ENCODE results near the gene CTBS.
A peak's percentile ranks its signal among the peaks of the same experiment; 100 is the strongest.
"Not testable (repeated sequence)": the region's sequence is repeated elsewhere in the genome, so short reads cannot be mapped to it uniquely, and the experiment has no call there.

The CTBS gene

DNA sequence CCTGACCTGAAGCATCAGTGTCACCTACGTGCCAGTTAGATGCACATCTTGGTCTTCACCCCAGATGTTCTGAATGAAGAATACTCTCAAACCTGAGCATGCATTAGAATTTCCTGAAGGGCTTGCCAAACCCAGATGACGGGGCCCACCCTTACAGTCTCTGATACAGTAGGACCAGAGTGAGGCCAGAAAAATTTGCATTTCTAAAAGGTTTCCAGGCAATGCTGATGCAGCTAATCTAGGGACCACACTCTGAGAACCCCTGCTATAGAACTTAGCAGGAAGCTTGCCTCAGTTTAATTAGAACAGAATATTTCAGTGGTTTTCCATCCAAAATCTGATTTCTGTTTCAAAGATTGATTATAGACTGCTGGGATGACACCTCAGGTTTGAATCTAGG is 9.9 kb upstream of the CTBS start:
- DNase-seq (ENCODE audit: low spot score) = no peak

DNA sequence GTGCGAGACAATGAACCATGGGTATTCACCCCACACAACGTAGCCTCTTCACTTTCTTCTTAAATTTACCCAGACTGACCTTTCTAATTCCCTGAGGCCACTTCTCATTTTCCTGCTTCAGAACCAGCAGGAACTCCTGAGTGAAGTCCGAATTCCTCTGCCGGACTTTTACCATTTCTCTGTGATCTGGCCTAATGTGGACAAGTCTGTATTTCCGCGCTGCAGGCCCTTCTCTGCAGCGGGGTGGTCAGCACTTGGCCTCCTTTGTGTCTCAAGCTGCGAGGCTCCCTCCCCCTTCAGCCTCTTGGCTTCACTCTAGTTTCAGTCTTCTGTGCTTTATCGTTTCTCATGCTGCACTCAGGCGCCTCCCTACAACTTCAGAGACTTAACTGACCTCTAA is 9.4 kb upstream of the CTBS start:
- DNase-seq (ENCODE audit: low spot score) = no peak

DNA sequence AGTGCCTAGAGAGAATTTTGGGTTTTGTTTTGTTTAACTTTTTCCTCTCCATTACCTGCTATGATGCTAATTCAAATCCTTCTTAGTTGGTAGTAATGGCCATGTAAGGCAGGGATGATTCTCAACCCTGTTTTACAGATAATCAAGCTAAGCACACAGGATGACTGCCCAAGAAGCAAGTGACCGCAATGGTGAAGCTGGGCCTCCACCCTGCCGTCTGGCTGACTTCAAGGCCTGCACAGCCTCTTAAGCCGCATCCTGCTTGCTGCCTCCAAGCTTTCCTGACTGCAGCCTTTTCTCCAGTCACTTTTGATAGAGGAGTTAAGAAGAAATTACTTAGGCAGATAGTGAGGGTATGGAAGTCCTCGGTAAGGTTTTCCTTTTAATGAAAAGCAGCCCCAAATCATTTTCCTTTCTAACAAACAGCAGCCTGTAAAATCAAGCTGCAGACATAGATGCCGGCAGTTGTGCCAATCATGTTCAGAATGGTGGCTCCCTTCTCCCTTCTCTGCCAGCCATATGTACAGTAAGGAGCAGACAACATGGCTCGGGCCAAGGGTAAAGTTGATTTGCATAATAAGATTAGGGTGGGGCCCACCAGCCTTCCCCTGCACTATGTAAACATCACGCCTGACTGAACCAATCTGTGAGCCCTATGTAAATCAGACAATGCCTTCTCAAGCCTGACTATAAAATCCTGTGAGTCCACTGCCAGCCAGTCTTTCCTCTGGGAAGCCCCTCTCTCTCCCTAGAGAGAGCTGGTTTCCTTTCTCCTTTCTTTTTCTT is 8.8 kb upstream of the CTBS start:
- DNase-seq (ENCODE audit: low spot score) = no peak

DNA sequence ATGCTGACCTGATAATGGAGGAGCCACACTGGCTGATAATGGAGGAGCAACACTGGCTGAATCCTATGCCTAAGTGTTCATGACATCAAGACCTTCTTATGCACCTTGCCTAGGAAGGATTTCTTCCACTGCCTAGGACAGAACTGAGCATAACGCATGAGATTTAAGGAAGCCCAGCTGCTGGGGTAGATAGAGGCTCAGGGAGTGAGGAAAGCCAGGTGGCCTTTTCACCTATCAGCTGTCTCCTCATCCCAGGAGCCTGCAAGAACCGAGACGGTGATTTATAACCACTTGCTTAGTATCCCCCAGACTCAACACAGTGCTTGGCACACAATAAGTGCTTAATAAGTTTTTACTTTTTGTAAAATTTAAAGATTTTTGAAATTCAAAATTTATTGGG is 7.4 kb upstream of the CTBS start:
- no peak for DNase-seq (ENCODE audit: low spot score)

DNA sequence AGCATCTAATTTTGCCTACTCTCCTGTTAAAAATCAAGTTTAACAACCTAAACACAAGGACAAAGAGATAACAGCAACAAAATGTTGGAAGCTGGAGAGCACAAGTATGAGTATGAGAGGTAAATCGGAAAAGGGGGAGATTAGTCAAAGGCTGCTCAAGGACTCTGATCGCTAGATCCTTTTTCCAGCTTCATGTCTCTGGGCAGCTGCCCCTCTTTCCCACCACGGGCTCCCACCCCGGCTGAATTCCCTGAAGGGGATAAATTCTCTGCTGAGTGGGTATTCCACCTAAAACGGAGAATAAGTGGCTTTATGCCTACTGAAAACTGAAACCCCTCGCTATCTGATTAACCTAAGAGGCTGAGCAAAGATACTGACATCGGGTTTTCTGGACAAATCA is 696 bp upstream of the CTBS start:
- DNase-seq (ENCODE audit: low spot score) = no peak

DNA sequence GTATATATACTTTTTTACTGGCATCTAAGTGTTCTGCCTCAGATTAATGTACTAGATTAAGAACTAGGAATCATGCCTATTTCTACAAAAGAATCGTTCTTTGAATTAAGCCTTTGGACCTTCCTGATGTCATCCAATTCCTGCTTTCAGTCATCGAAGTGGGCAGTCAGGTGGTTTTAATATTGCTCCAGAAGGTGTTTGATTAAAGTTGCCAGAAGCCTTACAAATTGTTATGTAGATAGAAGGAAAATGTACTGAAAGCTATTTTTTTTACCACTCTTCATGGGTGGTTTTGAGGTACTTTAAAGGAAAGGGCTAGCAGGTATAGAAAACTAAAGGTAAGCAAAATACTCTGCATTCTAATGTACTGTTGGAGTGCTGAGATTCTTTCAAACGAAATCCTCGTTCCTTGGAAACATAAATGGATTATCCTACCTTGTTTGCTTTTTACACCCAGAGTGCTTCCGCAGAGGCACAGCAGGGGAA is 716 bp downstream of the CTBS start:
- DNase-seq (ENCODE audit: low spot score) = no peak

DNA sequence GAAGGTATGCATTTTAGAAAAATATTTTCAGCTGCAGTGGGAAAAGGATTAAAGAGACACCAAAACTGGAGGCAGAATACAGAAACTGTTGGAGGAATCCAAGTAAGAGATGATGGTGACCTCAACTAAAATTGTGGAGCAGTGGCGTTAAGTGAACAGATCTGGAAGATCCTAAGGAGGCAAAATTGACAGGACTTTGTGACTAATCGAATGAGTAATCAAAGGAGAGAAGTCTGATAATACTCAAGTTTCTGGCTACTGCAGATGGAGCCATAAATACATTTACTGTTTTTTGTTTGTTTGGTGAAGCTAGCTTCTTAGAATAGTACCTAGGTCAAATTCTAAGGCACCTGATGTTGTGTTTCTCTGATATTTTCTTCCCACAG is 3.1 kb downstream of the CTBS start:
- peak; percentile 11 for DNase-seq (ENCODE audit: low spot score)

DNA sequence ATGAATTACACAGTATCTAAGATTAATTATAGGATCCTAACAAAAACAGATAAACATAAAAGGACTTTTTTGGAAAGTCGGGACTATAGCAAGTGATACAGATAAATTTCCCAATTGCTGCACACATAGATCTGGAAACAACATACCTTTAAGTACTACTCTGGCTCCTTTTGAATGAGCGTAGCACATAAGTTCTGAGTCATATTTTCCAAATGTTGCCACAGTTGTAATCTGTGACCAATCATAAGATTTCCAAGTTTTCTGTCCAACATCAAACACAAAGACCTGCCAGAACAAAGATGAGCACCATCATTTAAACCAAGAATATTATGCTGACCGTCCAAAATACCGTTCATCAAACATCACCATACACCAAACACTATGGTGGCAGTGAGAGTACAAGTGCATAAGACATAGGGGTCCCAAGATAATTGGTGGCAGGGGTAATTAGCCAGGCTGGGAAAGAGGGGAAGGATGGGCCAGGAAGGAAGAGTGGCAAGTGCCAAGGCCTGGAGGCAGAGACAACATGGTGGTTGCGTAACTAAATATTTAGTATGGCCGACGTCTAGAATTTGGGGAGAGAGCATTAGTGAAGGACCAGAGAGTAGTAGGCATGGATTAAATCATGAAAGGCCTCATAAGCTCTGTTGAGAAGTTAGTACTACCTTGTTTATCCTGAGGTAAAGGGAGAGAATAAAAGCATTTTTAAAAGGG is 3.6 kb downstream of the CTBS start:
- DNase-seq (ENCODE audit: low spot score) = no peak

DNA sequence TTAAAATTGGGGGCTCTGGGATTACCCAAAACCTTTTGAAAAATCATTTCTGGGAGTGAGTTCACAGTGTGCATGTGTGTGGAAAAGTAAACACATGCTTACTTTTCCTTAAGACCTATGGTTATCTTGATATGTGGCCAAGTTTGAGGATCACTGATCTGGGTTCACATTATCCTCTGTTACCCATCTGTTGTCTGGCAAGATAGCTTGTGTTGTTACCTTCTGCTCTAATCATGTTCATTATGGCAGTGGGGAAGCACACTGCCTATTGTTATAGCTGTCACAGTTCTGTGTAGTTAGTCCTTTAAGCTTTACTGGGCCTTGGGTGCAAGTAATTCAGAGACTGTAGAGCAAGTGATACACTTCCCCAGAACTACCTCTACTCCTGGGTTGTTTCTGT is 5.0 kb downstream of the CTBS start:
- no peak for DNase-seq (ENCODE audit: low spot score)

DNA sequence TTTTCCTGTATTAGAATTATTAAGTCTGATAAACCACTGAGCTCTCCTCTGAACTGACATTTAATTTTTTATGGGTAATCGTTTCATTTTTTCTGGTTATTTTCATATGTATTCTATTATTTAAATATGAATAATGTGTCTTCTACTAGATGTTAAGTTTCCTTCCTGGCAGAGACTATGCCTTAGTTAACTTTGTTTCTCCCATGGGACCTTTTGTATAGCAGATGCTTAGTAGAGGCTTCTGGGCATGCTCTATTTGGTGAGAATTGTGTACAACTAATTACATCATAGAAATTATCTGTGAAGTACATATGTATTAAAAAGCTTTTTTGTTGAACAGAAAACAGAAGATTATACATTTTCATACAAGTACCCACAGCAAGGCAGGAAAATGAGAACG is 23.4 kb downstream of the CTBS start:
- no peak for DNase-seq (ENCODE audit: low spot score)

DNA sequence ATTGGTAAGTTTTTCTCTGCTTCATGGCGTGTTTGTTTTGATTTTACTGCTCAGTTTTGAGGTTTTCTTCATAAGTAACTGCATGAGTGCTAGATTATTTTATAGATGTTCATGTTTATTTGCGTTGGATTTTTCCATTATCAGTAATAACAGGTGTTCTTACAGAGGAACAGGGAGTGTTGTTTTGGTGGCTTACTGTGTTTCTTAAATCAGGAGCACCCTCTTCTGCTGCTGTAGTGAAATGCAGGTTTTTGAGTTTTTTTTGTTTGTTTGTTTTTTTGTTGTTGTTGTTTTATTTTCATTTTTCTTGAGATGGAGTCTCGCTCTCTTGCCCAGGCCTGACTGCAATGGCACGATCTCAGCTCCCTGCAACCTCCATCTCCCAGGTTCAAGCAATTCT is 32.6 kb downstream of the CTBS start:
- DNase-seq (ENCODE audit: low spot score) = no peak

DNA sequence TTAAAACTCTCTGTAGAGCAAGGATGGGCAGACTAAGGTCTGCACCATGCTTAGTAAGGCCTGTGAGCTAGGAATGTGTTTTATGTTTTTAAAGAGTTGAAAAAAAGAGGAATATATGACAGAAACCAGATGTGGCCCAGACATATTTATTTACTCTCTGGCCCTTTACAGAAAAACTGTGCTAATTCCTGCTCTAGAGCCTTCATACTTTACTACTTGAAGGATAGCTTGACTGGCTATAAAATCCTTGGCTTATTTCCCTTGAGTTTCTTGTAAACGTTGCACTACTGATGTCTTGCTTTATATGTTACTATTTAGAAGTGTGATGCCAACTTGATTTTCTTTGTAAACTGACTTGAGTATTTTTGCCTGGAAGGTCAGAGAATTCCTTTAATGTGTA is 33.5 kb downstream of the CTBS start:
- no peak for DNase-seq (ENCODE audit: low spot score)

DNA sequence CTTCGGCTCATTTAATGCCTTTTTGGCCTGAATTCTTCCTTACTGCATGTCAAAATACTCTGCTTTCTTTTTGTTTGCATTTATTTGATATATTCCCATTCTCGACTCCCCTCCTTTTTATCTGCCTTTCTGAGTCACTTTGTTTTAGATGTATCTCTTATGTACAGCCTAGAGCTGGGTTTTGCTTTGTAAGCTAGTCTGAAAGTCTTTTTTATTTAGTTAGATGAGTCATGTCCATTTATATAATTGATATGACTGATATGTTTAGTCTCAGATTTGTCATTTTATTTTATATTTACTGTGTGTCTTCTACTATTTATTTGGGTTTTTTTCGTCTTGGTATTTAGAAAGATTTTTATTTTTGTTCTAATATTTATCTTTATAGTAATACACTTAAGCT is 34.3 kb downstream of the CTBS start:
- DNase-seq (ENCODE audit: low spot score) = no peak

DNA sequence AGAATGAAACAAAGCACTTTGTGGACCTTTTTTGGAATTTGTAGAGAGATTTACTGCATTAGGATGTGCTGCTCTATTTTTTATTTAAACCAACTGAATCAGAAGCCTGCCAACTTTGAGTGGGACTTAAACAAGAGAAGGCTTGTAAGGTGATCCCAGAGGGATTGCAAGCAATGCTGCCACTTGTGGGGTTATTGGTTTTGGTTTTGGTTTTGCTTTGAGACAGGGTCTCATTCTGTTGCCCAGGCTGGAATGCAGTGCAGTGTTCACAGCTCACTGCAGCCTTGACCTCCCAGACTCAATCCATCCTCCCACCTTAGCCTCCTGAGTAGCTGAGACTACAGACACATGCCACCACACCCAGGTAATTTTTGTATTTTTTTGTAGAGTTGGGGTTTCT is 35.6 kb downstream of the CTBS start:
- DNase-seq (ENCODE audit: low spot score) = no peak

DNA sequence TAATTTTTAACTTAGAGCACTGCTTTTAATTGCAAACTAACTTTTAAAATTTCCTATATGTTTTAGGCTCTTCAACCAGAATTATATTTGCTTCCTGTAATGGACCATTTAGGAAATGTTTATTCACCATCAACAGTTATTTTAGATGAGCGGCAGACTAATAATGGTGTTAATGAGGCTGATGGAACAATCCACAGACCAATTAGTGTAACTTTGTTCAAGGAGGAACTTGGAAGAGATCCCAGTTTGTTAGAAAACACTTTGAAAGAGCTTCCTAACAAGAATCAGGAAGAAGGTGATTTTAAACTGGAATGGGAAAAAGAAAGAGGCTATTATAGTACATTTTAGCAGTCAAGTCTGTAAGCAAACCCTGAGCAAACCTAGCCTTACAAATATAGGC is 48.5 kb downstream of the CTBS start:
- no peak for DNase-seq (ENCODE audit: low spot score)

DNA sequence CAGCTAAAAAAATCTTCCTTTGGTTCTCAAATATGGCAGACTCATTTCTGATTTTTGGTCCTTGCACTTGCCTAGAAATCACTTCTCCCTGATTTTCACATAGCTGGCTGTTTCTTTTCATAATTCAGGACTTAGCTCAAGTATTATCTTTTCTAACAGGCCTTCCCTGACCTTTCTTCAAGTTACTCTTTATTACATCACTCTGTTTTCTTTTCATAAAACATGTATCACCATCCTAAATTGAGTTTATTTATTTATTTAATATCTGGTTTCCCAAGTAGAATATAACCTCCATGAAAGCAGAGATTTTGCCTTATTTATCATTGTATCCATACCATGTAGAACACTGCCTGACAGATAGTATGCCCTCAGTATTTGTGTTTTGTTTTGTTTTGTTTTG is 49.6 kb downstream of the CTBS start:
- no peak for DNase-seq (ENCODE audit: low spot score)

DNA sequence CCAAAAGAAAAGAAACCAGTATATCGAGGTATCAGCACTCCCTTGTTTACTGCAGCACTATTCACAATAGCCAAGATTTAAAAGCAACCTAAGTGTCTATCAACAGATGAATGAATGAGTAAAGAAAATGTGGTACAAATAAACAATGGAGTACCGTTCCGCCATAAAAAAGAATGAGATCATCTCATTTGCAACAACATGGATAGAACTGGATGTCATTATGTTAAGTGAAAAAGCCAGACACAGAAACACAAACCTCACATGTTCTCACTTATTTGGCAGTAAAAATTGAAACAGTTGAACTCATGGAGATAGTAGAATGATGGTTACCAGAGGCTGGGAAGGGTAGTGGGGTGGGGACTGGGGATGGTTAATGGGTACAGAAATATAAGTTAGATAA is 63.6 kb downstream of the CTBS start:
- DNase-seq (ENCODE audit: low spot score) = no peak

DNA sequence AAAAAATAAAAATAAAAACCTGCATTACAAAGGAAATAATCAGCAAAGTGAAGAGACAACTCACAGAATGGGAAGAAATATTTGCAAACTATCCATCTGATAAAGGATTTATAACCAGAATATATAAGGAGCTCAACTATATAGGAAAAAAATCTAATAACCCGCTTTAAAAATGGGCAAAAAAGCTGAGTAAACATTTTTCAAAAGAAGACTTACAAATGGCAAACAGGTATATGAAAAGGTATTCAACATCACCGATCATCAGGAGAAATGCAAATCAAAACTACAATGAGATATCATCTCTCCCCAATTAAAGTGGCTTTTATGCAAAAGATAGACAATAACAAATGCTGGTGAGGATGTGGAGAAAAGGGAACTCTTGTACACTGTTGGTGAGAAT is 64.1 kb downstream of the CTBS start:
- DNase-seq (ENCODE audit: low spot score) = no peak

DNA sequence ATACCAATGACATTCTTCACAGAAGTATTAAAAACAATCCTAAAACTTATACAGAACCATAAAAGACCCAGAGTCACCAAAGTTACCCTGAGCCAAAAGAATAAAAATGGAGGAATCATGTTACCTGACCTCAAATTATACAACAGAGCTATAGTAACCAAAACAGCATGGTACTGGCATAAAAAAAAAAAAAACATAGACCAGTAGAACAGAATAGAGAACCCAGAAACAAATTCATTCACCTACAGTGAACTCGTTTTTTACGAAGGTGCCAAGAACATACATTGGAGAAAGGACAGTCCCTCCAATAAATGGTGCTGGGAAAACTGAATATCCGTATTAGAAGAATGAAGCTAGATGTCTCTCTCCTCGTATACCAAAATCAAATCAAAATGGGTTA is 65.2 kb downstream of the CTBS start:
- no peak for DNase-seq (ENCODE audit: low spot score)

DNA sequence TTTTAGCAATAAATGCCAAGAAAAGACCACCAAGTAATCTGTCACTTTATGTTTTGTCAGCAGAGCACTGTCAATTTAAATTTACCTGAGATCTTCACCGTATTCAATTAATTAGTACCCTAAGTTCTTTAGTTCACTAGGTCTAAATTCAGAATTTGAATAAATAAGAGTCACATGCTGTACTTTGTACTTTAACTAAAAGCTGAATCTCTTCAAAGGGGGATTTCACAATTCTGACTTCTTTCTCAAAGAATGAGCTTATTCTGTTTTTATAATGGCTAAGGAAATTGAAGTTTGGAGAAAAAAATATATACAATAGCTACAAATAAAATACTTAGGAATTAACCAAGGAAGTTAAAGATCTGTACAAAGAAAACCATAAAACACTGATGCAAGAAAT is 65.7 kb downstream of the CTBS start:
- no peak for DNase-seq (ENCODE audit: low spot score)

DNA sequence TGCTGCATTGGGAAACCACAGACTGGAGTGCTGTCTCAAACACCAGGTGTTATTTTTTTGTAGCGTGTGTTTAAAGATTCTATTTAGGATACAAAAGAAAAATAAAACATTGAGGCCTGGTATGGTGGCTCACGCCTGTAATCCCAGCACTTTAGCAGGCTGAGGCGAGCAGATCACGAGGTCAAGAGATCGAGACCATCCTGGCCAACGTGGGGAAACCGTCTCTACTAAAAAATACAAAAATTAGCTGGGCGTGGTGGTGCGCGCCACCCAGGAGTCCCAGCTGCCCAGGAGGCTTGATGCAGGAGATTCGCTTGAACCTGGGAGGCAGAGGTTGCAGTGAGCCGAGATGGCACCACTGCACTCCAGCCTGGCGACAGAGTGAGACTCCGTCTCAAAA is 66.4 kb downstream of the CTBS start:
- not testable (repeated sequence) for DNase-seq (ENCODE audit: low spot score)

DNA sequence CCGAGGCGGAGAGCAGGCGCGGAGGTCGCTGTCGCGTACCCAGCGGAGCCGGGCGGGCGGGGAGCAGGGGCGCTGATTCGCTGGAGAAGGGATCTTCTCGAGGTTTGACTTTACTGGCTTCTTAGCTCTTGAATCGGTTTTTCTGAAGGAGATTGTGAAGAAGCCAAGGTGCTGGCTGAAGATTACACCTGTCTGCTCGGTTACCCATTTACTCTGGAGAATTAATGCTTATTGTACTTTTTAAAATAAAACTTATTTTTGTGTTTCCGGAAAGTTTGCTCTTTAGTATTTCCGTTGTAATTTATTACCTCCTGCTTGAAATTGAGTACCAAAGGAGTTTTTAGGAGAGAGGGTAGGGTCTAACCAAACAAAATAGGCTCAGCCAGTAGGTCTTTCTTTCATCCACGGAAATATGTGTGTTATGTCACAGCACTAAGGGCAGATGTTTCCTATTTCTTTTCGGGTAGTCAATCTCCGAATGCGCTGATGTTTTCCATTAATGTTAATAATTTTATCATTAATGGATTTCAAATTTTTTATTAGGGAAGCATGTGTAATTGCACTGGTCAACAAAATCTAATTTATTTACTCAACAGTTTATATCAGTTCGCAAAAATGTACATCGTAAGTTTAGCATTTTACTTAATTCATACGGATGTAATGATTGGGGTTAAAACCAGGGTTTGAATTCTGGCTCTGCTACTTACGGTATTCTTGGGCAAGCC is 67.3 kb downstream of the CTBS start:
- no peak for DNase-seq (ENCODE audit: low spot score)

Measured in AG08395 (cell line).